Measurements from ENCODE around the gene SERTAD3. TPM values are rescaled to one million over a fixed set of nuclear protein-coding genes. Genes with fewer than 3 reads are reported as not detected.
A peak's percentile ranks its signal among the peaks of the same experiment; 100 is the strongest.
"Not testable (repeated sequence)": the region's sequence is repeated elsewhere in the genome, so short reads cannot be mapped to it uniquely, and the experiment has no call there.

Gene SERTAD3
- total RNA-seq, 1 experiment from 2014 or later, result 52.2 TPM

GRCh38 chr19:40431698-40432097 lies 12.4 kb downstream of the SERTAD3 start:
- intact Hi-C loops (cut with micrococcal nuclease; ENCODE audit: unreplicated experiment), result no loop called here
- no TSS peak for BruUV-seq (replicated peaks)
- peaks cover 8% of the 10 kb centered on the region for H3K4me1 Mint-ChIP-seq (ENCODE audit: low read depth, unreplicated experiment)
- H3K36me3 ChIP-seq (ENCODE audit: control insufficient read depth, insufficient read depth, low read length), result no peaks in the 10 kb centered on the region
- DNase-seq, result no peak
- H3K27ac Mint-ChIP-seq (ENCODE audit: unreplicated experiment), result no peak overlapping the region
- CTCF ChIA-PET, result no interaction called here
- no peaks in the 10 kb centered on the region for H3K27me3 ChIP-seq (replicated peaks; ENCODE audit: control insufficient read depth, insufficient read depth, low read length)
- no peaks in the 10 kb centered on the region for H3K9me3 Mint-ChIP-seq (ENCODE audit: unreplicated experiment)
- peaks cover 18% of the 10 kb centered on the region for H3K36me3 Mint-ChIP-seq (ENCODE audit: insufficient read depth, unreplicated experiment)
- H3K27me3 Mint-ChIP-seq (ENCODE audit: insufficient read depth, unreplicated experiment), result no peaks in the 10 kb centered on the region
- POLR2A ChIA-PET, result no interaction called here
- H3K4me3 Mint-ChIP-seq (ENCODE audit: unreplicated experiment), result peak overlapping the region; percentile 37
- no peak for TF ChIP-seq CTCF (IDR thresholded peaks at IDR 0.05; ENCODE audit: insufficient read depth in 1 of 2, low read depth in 1 of 2, low read length in 1 of 2, severe bottlenecking in 1 of 2, unreplicated experiment in 1 of 2)
- peaks cover 16% of the 10 kb centered on the region for H3K4me1 ChIP-seq
- no peaks in the 10 kb centered on the region for H3K9me3 ChIP-seq
- H3K4me3 ChIP-seq (ENCODE audit: low read depth, low read length), result no peak overlapping the region

GRCh38 chr19:40430242-40430641 lies 13.9 kb downstream of the SERTAD3 start:
- H3K4me1 Mint-ChIP-seq (ENCODE audit: low read depth, unreplicated experiment); H3K9me3 Mint-ChIP-seq (ENCODE audit: unreplicated experiment); intact Hi-C loops (cut with micrococcal nuclease; ENCODE audit: unreplicated experiment); H3K36me3 ChIP-seq (ENCODE audit: control insufficient read depth, insufficient read depth, low read length); DNase-seq; H3K4me3 Mint-ChIP-seq (ENCODE audit: unreplicated experiment); H3K9me3 ChIP-seq; H3K4me3 ChIP-seq (ENCODE audit: low read depth, low read length); H3K27me3 Mint-ChIP-seq (ENCODE audit: insufficient read depth, unreplicated experiment); H3K27me3 ChIP-seq (replicated peaks; ENCODE audit: control insufficient read depth, insufficient read depth, low read length); H3K27ac Mint-ChIP-seq (ENCODE audit: unreplicated experiment); BruUV-seq (replicated peaks): not testable (repeated sequence)
- H3K4me1 ChIP-seq, result peaks cover 16% of the 10 kb centered on the region
- ChIA-PET POLR2A (interaction anchor here (0.6 to 0.7 kb wide), 2 partner anchors 10 to 296 kb away, joined by 5 to 13 read pairs; no protein-coding TSS in a partner anchor), CTCF (interaction anchor here (0.7 kb wide), 1 partner anchor 245 kb away, joined by 6 read pairs; no protein-coding TSS in a partner anchor)
- peaks cover 20% of the 10 kb centered on the region for H3K36me3 Mint-ChIP-seq (ENCODE audit: insufficient read depth, unreplicated experiment)

GRCh38 chr19:40428197-40428596 lies 15.9 kb downstream of the SERTAD3 start:
- POLR2A ChIA-PET; CTCF ChIA-PET; intact Hi-C loops (cut with micrococcal nuclease; ENCODE audit: unreplicated experiment): not testable (repeated sequence)

GRCh38 chr19:40425450-40426287 lies 18.5 kb downstream of the SERTAD3 start, which contains the start of gene SERTAD1:
TSS of gene SERTAD1 (minus strand) at chr19:40425992. CDS start at chr19:40423546, 2,446 bp downstream.
- H3K36me3 Mint-ChIP-seq (ENCODE audit: insufficient read depth, unreplicated experiment), result peaks cover 25% of the 10 kb centered on the region
- peak within 1 kb of the TSS; percentile 46 for H3K4me3 ChIP-seq (ENCODE audit: low read depth, low read length)
- no peaks in the 10 kb centered on the region for H3K9me3 Mint-ChIP-seq (ENCODE audit: unreplicated experiment)
- H3K4me1 ChIP-seq, result no peaks in the 10 kb centered on the region
- peaks cover 8% of the 10 kb centered on the region for H3K4me1 Mint-ChIP-seq (ENCODE audit: low read depth, unreplicated experiment)
- ChIA-PET CTCF (interaction anchor here (0.5 to 1.7 kb wide), 11 partner anchors 10 to 139 kb away, joined by 3 to 17 read pairs (median 3); partner anchors contain the start of gene BLVRB), POLR2A (interaction anchor here (0.6 to 2.2 kb wide), 16 partner anchors 9 to 981 kb away, joined by 3 to 26 read pairs (median 4); partner anchors contain the start of gene BLVRB)
- H3K36me3 ChIP-seq (ENCODE audit: control insufficient read depth, insufficient read depth, low read length), result no peaks in the 10 kb centered on the region; the same call in 1 of the 2 replicates
- no peaks in the 10 kb centered on the region for H3K27me3 Mint-ChIP-seq (ENCODE audit: insufficient read depth, unreplicated experiment)
- H3K27ac Mint-ChIP-seq (ENCODE audit: unreplicated experiment), result peak within 1 kb of the TSS; percentile 90
- TSS peak; percentile 60 for BruUV-seq (replicated peaks)
- H3K9me3 ChIP-seq, result no peaks in the 10 kb centered on the region
- intact Hi-C loops (cut with micrococcal nuclease; ENCODE audit: unreplicated experiment), result loop anchor here (1.0 kb wide), 2 partner anchors 19 to 40 kb away; partner anchors contain the start of genes BLVRB and SERTAD3
- peak within 1 kb of the TSS; percentile 93 for H3K4me3 Mint-ChIP-seq (ENCODE audit: unreplicated experiment)
- TF ChIP-seq CTCF (IDR thresholded peaks at IDR 0.05; ENCODE audit: insufficient read depth in 1 of 2, low read depth in 1 of 2, low read length in 1 of 2, severe bottlenecking in 1 of 2, unreplicated experiment in 1 of 2), result peak; percentile 91 to 95
- DNase-seq, result peak; percentile 100
- no peaks in the 10 kb centered on the region for H3K27me3 ChIP-seq (replicated peaks; ENCODE audit: control insufficient read depth, insufficient read depth, low read length)

More at GRCh38 chr19:40428197-40428596, 15.9 kb downstream of the SERTAD3 start:
- H3K36me3 Mint-ChIP-seq (ENCODE audit: insufficient read depth, unreplicated experiment), result peaks cover 19% of the 10 kb centered on the region
- not testable (repeated sequence) for H3K9me3 Mint-ChIP-seq (ENCODE audit: unreplicated experiment); H3K9me3 ChIP-seq; H3K27ac Mint-ChIP-seq (ENCODE audit: unreplicated experiment); DNase-seq; H3K27me3 ChIP-seq (replicated peaks; ENCODE audit: control insufficient read depth, insufficient read depth, low read length); H3K4me1 Mint-ChIP-seq (ENCODE audit: low read depth, unreplicated experiment); BruUV-seq (replicated peaks); H3K36me3 ChIP-seq (ENCODE audit: control insufficient read depth, insufficient read depth, low read length); H3K4me3 ChIP-seq (ENCODE audit: low read depth, low read length); H3K4me3 Mint-ChIP-seq (ENCODE audit: unreplicated experiment); H3K27me3 Mint-ChIP-seq (ENCODE audit: insufficient read depth, unreplicated experiment); H3K4me1 ChIP-seq
